Measurements from ENCODE around the gene PDGFA. TPM values are rescaled to one million over a fixed set of nuclear protein-coding genes. Genes with fewer than 3 reads are reported as not detected.

Gene PDGFA
- total and polyA plus RNA-seq, 8 donors = 11.1 to 93.0 (median 41.8) TPM

GRCh38 chr7:566100-566499 is 46.5 kb upstream of the PDGFA start:
- H3K4me1 ChIP-seq = peaks cover 0 to 14% (median 4%) of the 10 kb centered on the region in 4 donors
- no peaks in the 10 kb centered on the region for H3K9me3 ChIP-seq
- 81 to 100% (median 95%) methylated on average over 1 of the region's 1 CpG for WGBS, 5 donors
- DNase-seq = no peak
- H3K36me3 ChIP-seq = no peaks in the 10 kb centered on the region
- TF ChIP-seq POLR2A (IDR thresholded peaks at IDR 0.05) = no peak
- TF ChIP-seq EP300 (IDR thresholded peaks at IDR 0.05) = no peak
- no peak for TF ChIP-seq POLR2AphosphoS5 (IDR thresholded peaks at IDR 0.05)
- TF ChIP-seq CTCF (IDR thresholded peaks at IDR 0.05) = no peak
- no peaks in the 10 kb centered on the region for H3K27me3 ChIP-seq
- intact Hi-C loops (cut with DNase I; ENCODE audit: low total_unique reads) = no loop called here
- no peak overlapping the region for H3K4me3 ChIP-seq
- H3K27ac ChIP-seq = no peak overlapping the region

GRCh38 chr7:564176-564865 is 44.7 kb upstream of the PDGFA start:
- 90 to 96% (median 92%) methylated on average over 18 to 26 of the region's 26 CpGs for WGBS, 5 donors
- intact Hi-C loops (cut with DNase I; ENCODE audit: low total_unique reads) = no loop called here
- Histone ChIP-seq H3K27me3 (no peaks in the 10 kb centered on the region), H3K9me3 (no peaks in the 10 kb centered on the region), H3K36me3 (no peaks in the 10 kb centered on the region), H3K27ac (no peak overlapping the region), H3K4me3 (no peak overlapping the region), H3K4me1 (peaks cover 0 to 12% (median 4%) of the 10 kb centered on the region in 4 donors)
- TF ChIP-seq POLR2AphosphoS5 (IDR thresholded peaks at IDR 0.05) (no peak), EP300 (IDR thresholded peaks at IDR 0.05) (no peak), CTCF (IDR thresholded peaks at IDR 0.05) (no peak), POLR2A (IDR thresholded peaks at IDR 0.05) (no peak)
- no peak for DNase-seq

GRCh38 chr7:563629-564170 is 44.1 kb upstream of the PDGFA start:
- no peak for TF ChIP-seq CTCF (IDR thresholded peaks at IDR 0.05)
- no peak for TF ChIP-seq EP300 (IDR thresholded peaks at IDR 0.05)
- no peak for TF ChIP-seq POLR2AphosphoS5 (IDR thresholded peaks at IDR 0.05)
- TF ChIP-seq POLR2A (IDR thresholded peaks at IDR 0.05) = no peak
- Histone ChIP-seq H3K27me3 (no peaks in the 10 kb centered on the region), H3K9me3 (no peaks in the 10 kb centered on the region), H3K36me3 (no peaks in the 10 kb centered on the region), H3K4me1 (peaks cover 0 to 7% (median 4%) of the 10 kb centered on the region in 4 donors), H3K4me3 (no peak overlapping the region), H3K27ac (no peak overlapping the region)
- intact Hi-C loops (cut with DNase I; ENCODE audit: low total_unique reads) = no loop called here
- no peak for DNase-seq
- WGBS, 5 donors = 90 to 98% (median 93%) methylated on average over 11 of the region's 11 CpGs

GRCh38 chr7:562789-563628 is 43.4 kb upstream of the PDGFA start:
- no peak overlapping the region for H3K4me3 ChIP-seq
- no peaks in the 10 kb centered on the region for H3K36me3 ChIP-seq
- no peaks in the 10 kb centered on the region for H3K9me3 ChIP-seq
- H3K27ac ChIP-seq = no peak overlapping the region
- no peak for DNase-seq
- TF ChIP-seq EP300 (IDR thresholded peaks at IDR 0.05) = no peak
- no peak for TF ChIP-seq CTCF (IDR thresholded peaks at IDR 0.05)
- no peak for TF ChIP-seq POLR2AphosphoS5 (IDR thresholded peaks at IDR 0.05)
- TF ChIP-seq POLR2A (IDR thresholded peaks at IDR 0.05) = no peak
- intact Hi-C loops (cut with DNase I; ENCODE audit: low total_unique reads) = no loop called here
- no peaks in the 10 kb centered on the region for H3K27me3 ChIP-seq
- WGBS, 5 donors = 90 to 97% (median 94%) methylated on average over 10 to 17 of the region's 17 CpGs
- H3K4me1 ChIP-seq = peaks cover 0 to under 1% (median under 1%) of the 10 kb centered on the region in 4 donors
